CD4-positive, alpha-beta T cell (primary cell): ENCODE measurements around the gene PAX5. TPM values are rescaled to one million over a fixed set of nuclear protein-coding genes. Genes with fewer than 3 reads are reported as not detected.

Experiments used
- ATAC-seq: fragments of 200-7000 bp; cut with Tn5 transposase; one replicate; pipeline ENCODE4 v1.10.0; 2022; ENCODE audit warnings: mild to moderate bottlenecking; ENCODE audit not compliant: poor library complexity
- CTCF ChIA-PET: fragments of 350-600 bp; sonication (Branson Sonifier 250); formaldehyde crosslinking; loops from one replicate; lab custom pipeline; 2021; ENCODE audit warnings: antibody characterized with exemption, inconsistent platforms; lab: Charles Lee
- POLR2A ChIA-PET: fragments of 350-600 bp; sonication (Branson Sonifier 250); formaldehyde crosslinking; loops from one replicate; lab custom pipeline; 2021; ENCODE audit warnings: antibody characterized with exemption, inconsistent platforms; lab: Charles Lee
- DNase-seq, 14 experiments: peaks; one replicate each; pipeline ENCODE4 v3.0.0-alpha.2; 2013 to 2020; ENCODE audit warnings: mixed read lengths in 2 of 14
- H3K27ac ChIP-seq, 2 donors: one replicate each; pipeline versions ENCODE4 v1.5.1 to v1.7.0; 2013; ENCODE audit warnings: low read length in 2 of 2, low read depth in 1 of 2, mild to moderate bottlenecking in 1 of 2
- H3K27me3 ChIP-seq, 2 experiments: 1 replicate in 1 of 2; 2 replicates in 1 of 2; pipeline versions ENCODE4 v1.6.1 to v1.7.0; 2013; ENCODE audit warnings: low read length in 2 of 2, control low read depth in 1 of 2, mild to moderate bottlenecking in 1 of 2, moderate library complexity in 1 of 2; ENCODE audit not compliant: insufficient read depth in 2 of 2, control insufficient read depth in 1 of 2
- H3K36me3 ChIP-seq: one replicate; pipeline ENCODE4 v1.6.1; 2013; ENCODE audit warnings: low read length, control low read depth; ENCODE audit not compliant: insufficient read depth
- H3K4me1 ChIP-seq: one replicate; pipeline ENCODE4 v1.6.1; 2013; ENCODE audit warnings: low read length, control low read depth; ENCODE audit not compliant: insufficient read depth
- H3K4me3 ChIP-seq: one replicate; pipeline ENCODE4 v1.5.1; 2013; ENCODE audit warnings: mild to moderate bottlenecking, low read length, moderate library complexity
- H3K9me3 ChIP-seq, 2 experiments: 1 replicate in 1 of 2; 2 replicates in 1 of 2; pipeline versions ENCODE4 v1.6.1 to v1.7.0; 2013; ENCODE audit warnings: low read length in 2 of 2, mild to moderate bottlenecking in 2 of 2, control low read depth in 1 of 2, moderate library complexity in 1 of 2; ENCODE audit not compliant: control insufficient read depth in 1 of 2, insufficient read depth in 1 of 2
- H3K27ac Mint-ChIP-seq: one replicate; pipeline ENCODE4 v1.8.0; 2020; ENCODE audit warnings: mixed read lengths
- H3K27me3 Mint-ChIP-seq: one replicate; pipeline ENCODE4 v1.8.0; 2021; ENCODE audit warnings: mixed read lengths
- H3K36me3 Mint-ChIP-seq: one replicate; pipeline ENCODE4 v1.8.0; 2021; ENCODE audit warnings: low read depth, mixed read lengths
- H3K4me1 Mint-ChIP-seq: one replicate; pipeline ENCODE4 v1.8.0; 2021; ENCODE audit warnings: low read depth, mixed read lengths
- H3K4me3 Mint-ChIP-seq: one replicate; pipeline ENCODE4 v1.8.0; 2020; ENCODE audit warnings: mild to moderate bottlenecking, mixed read lengths
- H3K9me3 Mint-ChIP-seq: one replicate; pipeline ENCODE4 v1.8.0; 2020; ENCODE audit warnings: mixed read lengths
- CTCF ChIP-seq: fragments of 200-600 bp; IDR thresholded peaks from one replicate; pipeline ENCODE4 v1.8.0; 2022; ENCODE audit warnings: antibody characterized with exemption, mild to moderate bottlenecking
- intact Hi-C, 2 experiments: fragments of 100-400 bp; cut with DNase I in 1 of 2; cut with micrococcal nuclease in 1 of 2; formaldehyde crosslinking; loops; one replicate each; pipeline versions ENCODE4 v1.15.1 to v1.9.0; 2023 to 2025; cut with DNase I, micrococcal nuclease
- total RNA-seq, 174 experiments: library from RNA in 2 of 174; stranded (reverse) in 2 of 174; gene quantifications; one replicate each; pipeline ENCODE4 v1.2.3 and lab custom pipeline; 2021 to 2026

Gene PAX5
- total RNA-seq, 2 experiments from 2014 or later, result 0.03 to 0.11 TPM

DNA sequence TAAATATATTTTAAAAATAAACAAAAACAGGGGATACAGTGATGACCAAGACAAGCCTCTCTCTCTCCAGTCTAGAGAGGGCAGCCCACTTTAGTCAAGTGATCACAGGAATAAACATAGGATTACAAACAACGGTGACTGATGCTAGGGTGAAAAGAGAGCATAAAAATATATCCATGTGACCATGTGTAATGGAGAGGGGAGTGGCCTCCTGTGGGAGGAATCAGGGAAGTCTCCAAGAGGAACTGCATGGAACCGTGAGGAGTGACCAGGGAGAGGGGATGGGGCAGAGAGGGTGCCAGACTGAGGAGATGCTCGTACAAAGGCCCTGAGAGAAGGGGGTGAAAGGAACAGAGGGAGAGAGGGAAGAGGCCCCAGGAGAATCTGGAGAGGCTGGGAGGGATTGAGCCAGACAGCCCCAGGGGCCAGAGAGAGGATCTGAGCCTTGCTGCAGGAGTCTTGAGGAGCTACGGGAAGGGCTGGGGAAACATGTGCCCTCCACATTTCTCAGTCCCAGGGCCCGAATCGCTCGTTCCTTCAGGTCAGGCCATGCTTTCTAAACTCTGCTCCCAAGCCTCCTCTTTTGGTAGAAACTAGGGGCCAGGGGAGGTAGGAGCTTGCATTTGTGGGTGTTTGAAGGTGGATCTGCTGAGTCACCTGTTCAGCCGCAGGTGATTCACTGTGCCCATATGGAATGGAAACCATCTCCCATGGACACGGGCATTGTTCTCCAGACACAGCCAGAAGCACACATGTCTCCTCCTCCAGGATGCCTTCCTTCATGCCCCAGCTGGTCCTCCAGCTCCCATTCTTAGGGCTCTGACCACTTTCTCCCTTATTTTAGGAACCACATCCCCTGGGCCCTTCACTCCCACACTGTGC is 63.8 kb downstream of the PAX5 start:
- Mint-ChIP-seq H3K27me3 (peaks cover 9% of the 10 kb centered on the region), H3K9me3 (no peaks in the 10 kb centered on the region), H3K4me1 (no peaks in the 10 kb centered on the region), H3K27ac (no peak overlapping the region), H3K4me3 (no peak overlapping the region), H3K36me3 (no peaks in the 10 kb centered on the region)
- no peak overlapping the region for H3K27ac ChIP-seq
- no peaks in the 10 kb centered on the region for H3K4me1 ChIP-seq
- POLR2A ChIA-PET, result no interaction called here
- H3K36me3 ChIP-seq, result no peaks in the 10 kb centered on the region
- no peaks in the 10 kb centered on the region for H3K9me3 ChIP-seq
- ATAC-seq (no peak), DNase-seq (no peak)
- intact Hi-C loops, result no loop called here
- no peak overlapping the region for H3K4me3 ChIP-seq
- CTCF ChIA-PET, result no interaction called here
- TF ChIP-seq CTCF, result no peak
- no peaks in the 10 kb centered on the region for H3K27me3 ChIP-seq

GRCh38 chr9:36969216-36969771 is 64.8 kb downstream of the PAX5 start:
- intact Hi-C loops, result no loop called here
- no peak overlapping the region for H3K4me3 Mint-ChIP-seq
- H3K9me3 ChIP-seq, result no peaks in the 10 kb centered on the region
- H3K27ac Mint-ChIP-seq, result no peak overlapping the region
- no peak for TF ChIP-seq CTCF
- DNase-seq, result no peak
- POLR2A ChIA-PET, result no interaction called here
- no peaks in the 10 kb centered on the region for H3K9me3 Mint-ChIP-seq
- H3K27me3 ChIP-seq, result no peaks in the 10 kb centered on the region
- CTCF ChIA-PET, result no interaction called here
- no peak overlapping the region for H3K4me3 ChIP-seq
- H3K36me3 Mint-ChIP-seq, result no peaks in the 10 kb centered on the region
- no peaks in the 10 kb centered on the region for H3K4me1 Mint-ChIP-seq
- no peak overlapping the region for H3K27ac ChIP-seq
- ATAC-seq, result no peak
- H3K4me1 ChIP-seq, result no peaks in the 10 kb centered on the region
- no peaks in the 10 kb centered on the region for H3K36me3 ChIP-seq
- H3K27me3 Mint-ChIP-seq, result peaks cover 9% of the 10 kb centered on the region

DNA sequence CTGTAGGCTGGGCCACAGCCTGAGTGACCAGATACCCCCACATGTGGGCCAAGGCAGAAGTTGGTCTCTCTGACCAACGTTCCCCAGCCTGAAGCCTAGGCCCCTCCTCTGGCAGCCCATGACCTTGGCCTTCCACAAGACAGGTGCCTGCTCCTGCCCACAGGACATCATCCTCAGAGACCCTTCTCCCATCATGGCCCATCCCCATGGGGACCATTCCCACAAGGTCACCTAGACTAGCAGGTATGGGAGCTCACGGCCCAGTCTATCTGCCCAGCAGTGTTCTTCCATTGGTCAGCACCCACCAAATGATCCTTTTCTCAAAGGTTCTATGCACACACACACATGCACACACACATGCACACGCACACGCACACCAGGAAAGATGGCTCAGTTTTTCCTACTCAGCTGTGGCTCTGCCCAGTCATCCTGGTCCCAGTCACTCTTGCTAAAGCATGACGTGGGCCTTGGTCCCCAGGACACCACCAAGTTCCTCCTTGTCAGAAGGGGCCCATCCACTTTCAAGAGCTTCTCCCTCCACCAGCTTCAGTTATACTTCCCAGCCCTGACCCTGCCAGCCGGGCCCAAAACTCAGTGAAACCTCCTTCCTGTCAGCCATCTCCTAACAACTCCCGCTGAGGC is 65.4 kb downstream of the PAX5 start:
- Histone ChIP-seq H3K9me3 (no peaks in the 10 kb centered on the region), H3K27ac (no peak overlapping the region), H3K36me3 (no peaks in the 10 kb centered on the region), H3K4me3 (no peak overlapping the region), H3K4me1 (no peaks in the 10 kb centered on the region), H3K27me3 (no peaks in the 10 kb centered on the region)
- H3K9me3 Mint-ChIP-seq, result no peaks in the 10 kb centered on the region
- no peak for DNase-seq
- H3K4me1 Mint-ChIP-seq, result no peaks in the 10 kb centered on the region
- no peak overlapping the region for H3K27ac Mint-ChIP-seq
- intact Hi-C loops, result no loop called here
- CTCF ChIA-PET, result no interaction called here
- H3K36me3 Mint-ChIP-seq, result no peaks in the 10 kb centered on the region
- H3K4me3 Mint-ChIP-seq, result no peak overlapping the region
- no peak for TF ChIP-seq CTCF
- POLR2A ChIA-PET, result no interaction called here
- peaks cover 9% of the 10 kb centered on the region for H3K27me3 Mint-ChIP-seq
- ATAC-seq, result no peak
